IPS-18a (cell line): ENCODE data around the gene TMEM163.

ENCODE experiments used
- H3K27ac ChIP-seq: one replicate; pipeline ENCODE4 v1.5.1; 2013; ENCODE audit warnings: low read length
- H3K27me3 ChIP-seq: one replicate; pipeline ENCODE4 v1.6.1; 2013; ENCODE audit warnings: mild to moderate bottlenecking, low read length; ENCODE audit not compliant: control insufficient read depth, insufficient read depth
- H3K36me3 ChIP-seq: one replicate; pipeline ENCODE4 v1.6.1; 2013; ENCODE audit warnings: low read depth, low read length; ENCODE audit not compliant: control insufficient read depth
- H3K4me1 ChIP-seq: one replicate; pipeline ENCODE4 v1.6.1; 2013; ENCODE audit warnings: low read depth, low read length; ENCODE audit not compliant: control insufficient read depth
- H3K4me3 ChIP-seq: one replicate; pipeline ENCODE4 v1.5.1; 2013; ENCODE audit warnings: low read length
- H3K9ac ChIP-seq: one replicate; pipeline ENCODE4 v1.6.1; 2013; ENCODE audit warnings: mild to moderate bottlenecking, low read length, moderate library complexity
- H3K9me3 ChIP-seq: one replicate; pipeline ENCODE4 v1.6.1; 2013; ENCODE audit warnings: low read depth, low read length; ENCODE audit not compliant: control insufficient read depth

Gene TMEM163

GRCh38 chr2:134413430-134413829, 305.4 kb downstream of the TMEM163 start:
- no peak overlapping the region for H3K4me3 ChIP-seq
- H3K9me3 ChIP-seq, result no peaks in the 10 kb centered on the region
- H3K9ac ChIP-seq, result no peak overlapping the region
- no peaks in the 10 kb centered on the region for H3K27me3 ChIP-seq
- H3K4me1 ChIP-seq, result peaks cover 4% of the 10 kb centered on the region
- no peak overlapping the region for H3K27ac ChIP-seq
- no peaks in the 10 kb centered on the region for H3K36me3 ChIP-seq

DNA sequence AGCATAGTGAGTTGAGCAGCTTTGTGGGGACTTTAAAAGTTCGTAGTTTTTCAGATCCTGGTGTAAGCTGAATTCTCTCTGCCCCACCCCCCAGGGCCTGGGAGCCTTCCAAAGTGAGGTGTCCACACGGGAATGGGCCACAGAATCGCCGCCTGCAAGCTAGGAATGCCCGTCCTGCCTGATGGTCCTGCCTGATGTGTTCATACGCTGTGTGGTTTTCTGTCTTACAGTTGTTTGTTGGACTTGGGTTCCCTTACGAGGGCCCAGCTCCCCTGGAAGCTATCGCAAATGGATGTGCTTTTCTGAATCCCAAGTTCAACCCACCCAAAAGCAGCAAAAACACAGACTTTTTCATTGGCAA, 306.2 kb downstream of the TMEM163 start:
- Histone ChIP-seq H3K9ac (no peak overlapping the region), H3K9me3 (no peaks in the 10 kb centered on the region), H3K36me3 (no peaks in the 10 kb centered on the region), H3K27me3 (no peaks in the 10 kb centered on the region), H3K4me3 (no peak overlapping the region), H3K27ac (no peak overlapping the region), H3K4me1 (peaks cover 4% of the 10 kb centered on the region)

DNA sequence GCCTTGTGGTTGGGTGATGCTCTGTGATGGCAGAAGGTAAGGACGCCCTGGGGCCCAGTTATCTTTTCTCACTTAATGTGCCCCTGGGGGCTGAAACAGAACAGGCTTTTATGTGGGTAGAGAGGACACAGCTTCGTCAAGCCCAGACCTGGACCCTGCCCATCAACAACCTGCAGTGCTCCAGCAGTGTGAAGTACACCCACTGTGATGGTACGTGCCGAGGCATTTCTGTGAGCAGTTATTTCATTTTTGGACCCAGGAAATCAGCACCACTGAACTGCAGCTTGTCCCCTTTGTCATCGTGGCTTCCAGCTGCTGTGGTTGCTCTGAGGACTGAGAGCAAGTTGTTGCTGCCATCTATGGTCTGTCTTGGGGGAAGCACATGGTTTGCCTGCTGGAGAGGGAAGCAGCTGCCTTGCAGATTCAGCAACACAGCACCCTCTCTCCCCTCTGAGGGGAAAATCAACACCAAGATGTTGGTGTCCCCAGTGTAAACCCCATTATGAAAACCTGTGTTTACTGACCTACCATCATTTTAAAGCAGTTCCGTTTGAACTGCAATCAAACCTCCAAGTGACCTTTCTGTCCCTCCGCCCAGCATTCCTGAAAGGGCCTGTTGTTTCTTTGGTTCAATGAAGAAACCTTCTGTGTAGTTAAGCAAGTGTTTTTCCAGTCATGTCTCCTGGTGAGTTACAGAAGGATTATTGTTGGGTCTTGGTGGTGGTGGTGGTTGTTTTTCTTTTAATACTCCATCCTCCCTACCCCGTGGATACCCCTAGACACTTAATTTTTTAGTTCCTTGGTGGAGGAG, 306.8 kb downstream of the TMEM163 start:
- Histone ChIP-seq H3K27ac (no peak overlapping the region), H3K36me3 (no peaks in the 10 kb centered on the region), H3K27me3 (no peaks in the 10 kb centered on the region), H3K4me3 (no peak overlapping the region), H3K9ac (no peak overlapping the region), H3K9me3 (no peaks in the 10 kb centered on the region), H3K4me1 (peaks cover 4% of the 10 kb centered on the region)

DNA sequence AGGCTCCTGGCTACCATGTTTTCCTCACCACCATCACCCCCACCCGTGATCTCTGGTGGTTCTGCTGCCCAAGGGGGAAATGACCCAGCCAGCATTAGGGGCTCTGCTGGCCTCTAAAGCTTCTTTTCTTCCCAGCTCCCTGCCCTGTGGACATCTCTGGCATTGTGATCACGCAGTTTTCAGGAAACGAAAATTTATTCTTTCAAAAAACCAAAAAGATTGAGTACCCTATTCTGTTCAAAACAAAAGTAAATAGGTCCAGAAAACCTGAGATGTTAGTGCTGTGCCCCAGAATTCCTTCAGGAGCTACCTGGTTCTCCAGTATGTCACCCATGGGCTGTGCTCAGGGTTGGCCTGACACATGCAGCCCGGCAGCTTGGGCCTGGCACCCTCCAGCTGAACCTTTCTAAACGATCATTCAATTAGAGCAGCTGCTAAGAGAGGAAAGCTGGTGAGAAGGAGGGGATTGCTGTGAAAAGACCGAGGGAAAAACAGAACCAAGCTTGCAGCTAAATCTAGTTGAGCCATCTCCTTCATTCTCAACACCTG, 307.4 kb downstream of the TMEM163 start:
- no peaks in the 10 kb centered on the region for H3K9me3 ChIP-seq
- no peak overlapping the region for H3K4me3 ChIP-seq
- H3K9ac ChIP-seq, result no peak overlapping the region
- H3K36me3 ChIP-seq, result no peaks in the 10 kb centered on the region
- H3K27me3 ChIP-seq, result no peaks in the 10 kb centered on the region
- H3K4me1 ChIP-seq, result peaks cover 4% of the 10 kb centered on the region
- no peak overlapping the region for H3K27ac ChIP-seq

GRCh38 chr2:134410831-134411231, 308.0 kb downstream of the TMEM163 start:
- Histone ChIP-seq H3K9ac (no peak overlapping the region), H3K4me1 (peaks cover 4% of the 10 kb centered on the region), H3K27ac (no peak overlapping the region), H3K9me3 (no peaks in the 10 kb centered on the region), H3K27me3 (no peaks in the 10 kb centered on the region), H3K4me3 (no peak overlapping the region), H3K36me3 (no peaks in the 10 kb centered on the region)

DNA sequence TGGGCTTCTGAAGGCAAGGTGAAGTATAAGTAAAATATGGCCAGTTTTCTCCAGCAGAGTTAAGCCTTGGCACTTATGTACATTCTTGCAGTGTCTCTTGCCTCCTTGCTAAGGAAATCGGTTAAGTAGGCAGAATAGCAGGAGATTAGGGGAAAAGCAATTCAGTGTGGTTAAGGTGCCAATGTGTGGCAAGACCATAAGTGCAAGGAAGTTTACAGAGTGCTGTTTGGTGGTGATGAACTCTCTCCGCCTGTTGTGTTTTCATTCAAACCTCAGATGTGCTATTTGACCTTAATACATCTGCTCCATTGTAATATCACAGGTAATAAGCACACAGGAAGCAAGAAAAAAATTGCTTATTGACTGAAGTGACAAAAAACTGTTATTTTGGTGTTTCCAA, 308.8 kb downstream of the TMEM163 start:
- no peak overlapping the region for H3K9ac ChIP-seq
- H3K4me3 ChIP-seq, result no peak overlapping the region
- no peaks in the 10 kb centered on the region for H3K27me3 ChIP-seq
- H3K36me3 ChIP-seq, result no peaks in the 10 kb centered on the region
- H3K4me1 ChIP-seq, result peaks cover 4% of the 10 kb centered on the region
- no peak overlapping the region for H3K27ac ChIP-seq
- H3K9me3 ChIP-seq, result no peaks in the 10 kb centered on the region

- peaks cover 4% of the 10 kb centered on the region for H3K4me1 ChIP-seq
- H3K36me3 ChIP-seq, result no peaks in the 10 kb centered on the region
- no peak overlapping the region for H3K27ac ChIP-seq
- H3K9me3 ChIP-seq, result no peaks in the 10 kb centered on the region
- no peak overlapping the region for H3K9ac ChIP-seq
- H3K4me3 ChIP-seq, result no peak overlapping the region
- no peaks in the 10 kb centered on the region for H3K27me3 ChIP-seq
Observed at GRCh38 chr2:134408791-134409190, 310.0 kb downstream of the TMEM163 start.

DNA sequence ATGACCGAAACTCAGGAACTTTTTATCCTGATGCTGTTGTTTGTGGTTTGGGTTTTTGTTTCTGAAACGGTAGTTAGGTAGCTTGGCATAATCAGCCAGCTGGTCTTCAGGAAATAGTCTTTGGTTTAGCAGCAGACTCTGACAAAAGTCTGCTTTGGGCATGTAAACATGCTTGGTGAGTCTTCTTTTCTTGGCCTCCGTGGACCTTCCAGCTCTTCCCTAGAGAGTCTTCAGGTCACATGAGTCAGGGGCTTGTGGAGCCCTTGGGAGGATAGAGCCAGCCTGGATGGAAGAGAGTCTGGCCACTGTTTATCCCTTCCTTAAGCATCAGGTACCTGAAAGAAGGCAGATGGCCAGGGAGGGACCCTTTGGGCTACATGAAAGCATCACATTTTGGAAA, 310.4 kb downstream of the TMEM163 start:
- H3K4me1 ChIP-seq, result peaks cover 4% of the 10 kb centered on the region
- H3K9me3 ChIP-seq, result no peaks in the 10 kb centered on the region
- H3K27me3 ChIP-seq, result no peaks in the 10 kb centered on the region
- no peak overlapping the region for H3K4me3 ChIP-seq
- H3K9ac ChIP-seq, result no peak overlapping the region
- H3K27ac ChIP-seq, result no peak overlapping the region
- no peaks in the 10 kb centered on the region for H3K36me3 ChIP-seq

GRCh38 chr2:134407154-134407890, 311.5 kb downstream of the TMEM163 start:
- H3K9me3 ChIP-seq, result no peaks in the 10 kb centered on the region
- no peak overlapping the region for H3K27ac ChIP-seq
- no peaks in the 10 kb centered on the region for H3K27me3 ChIP-seq
- H3K9ac ChIP-seq, result no peak overlapping the region
- no peaks in the 10 kb centered on the region for H3K36me3 ChIP-seq
- H3K4me3 ChIP-seq, result no peak overlapping the region
- H3K4me1 ChIP-seq, result peaks cover 4% of the 10 kb centered on the region

DNA sequence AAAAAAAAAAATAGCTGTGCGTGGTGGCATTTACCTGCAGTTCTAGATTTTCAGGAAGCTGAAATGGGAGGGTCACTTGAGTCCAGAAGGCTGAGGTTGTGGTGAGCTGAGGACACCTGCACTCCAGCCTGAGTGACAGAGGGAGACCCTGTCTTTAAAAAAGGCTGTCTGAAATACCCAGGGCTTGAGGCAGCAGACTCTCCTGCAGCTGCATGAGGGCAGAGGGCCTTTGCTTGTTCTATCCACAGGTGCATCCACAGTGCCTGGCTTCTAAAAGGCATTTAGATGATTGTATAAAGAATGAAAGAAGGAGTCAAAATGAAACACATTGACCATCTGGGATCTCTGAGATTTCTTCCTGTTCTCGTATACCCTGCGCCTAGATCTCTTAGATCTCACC, 312.1 kb downstream of the TMEM163 start:
- Histone ChIP-seq H3K4me1 (peaks cover 2% of the 10 kb centered on the region), H3K4me3 (no peak overlapping the region), H3K9me3 (no peaks in the 10 kb centered on the region), H3K9ac (no peak overlapping the region), H3K27me3 (no peaks in the 10 kb centered on the region), H3K27ac (no peak overlapping the region), H3K36me3 (no peaks in the 10 kb centered on the region)

DNA sequence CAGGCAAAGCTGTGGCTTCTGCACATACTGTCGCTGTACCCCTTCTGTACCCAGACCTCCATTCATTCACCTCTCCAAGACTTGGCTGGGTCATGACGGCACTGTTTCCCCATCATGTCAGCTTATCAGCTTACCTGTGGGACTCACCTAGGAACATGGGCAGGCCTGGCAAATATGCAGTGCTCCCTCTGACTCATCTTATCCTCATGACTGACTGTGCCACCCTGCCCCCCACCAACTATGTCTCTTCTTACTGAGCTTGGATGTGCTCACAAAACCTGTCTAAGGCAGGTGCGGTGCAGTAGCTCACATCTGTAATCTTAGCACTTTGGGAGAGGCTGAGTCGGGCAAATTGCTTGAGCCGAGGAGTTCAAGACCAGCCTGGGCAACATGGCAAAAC, 312.5 kb downstream of the TMEM163 start:
- no peak overlapping the region for H3K9ac ChIP-seq
- no peak overlapping the region for H3K27ac ChIP-seq
- H3K27me3 ChIP-seq, result no peaks in the 10 kb centered on the region
- H3K4me3 ChIP-seq, result no peak overlapping the region
- H3K9me3 ChIP-seq, result no peaks in the 10 kb centered on the region
- no peaks in the 10 kb centered on the region for H3K36me3 ChIP-seq
- H3K4me1 ChIP-seq, result no peaks in the 10 kb centered on the region
